Medulla oblongata (tissue), 1 donor: ENCODE results near the gene MED12L.
"Not testable (repeated sequence)": the region's sequence is repeated elsewhere in the genome, so short reads cannot be mapped to it uniquely, and the experiment has no call there.

Source experiments
- DNase-seq: peaks from one replicate; pipeline ENCODE4 v3.0.0-alpha.2; 2015; ENCODE audit errors: extremely low spot score

Gene MED12L

DNA sequence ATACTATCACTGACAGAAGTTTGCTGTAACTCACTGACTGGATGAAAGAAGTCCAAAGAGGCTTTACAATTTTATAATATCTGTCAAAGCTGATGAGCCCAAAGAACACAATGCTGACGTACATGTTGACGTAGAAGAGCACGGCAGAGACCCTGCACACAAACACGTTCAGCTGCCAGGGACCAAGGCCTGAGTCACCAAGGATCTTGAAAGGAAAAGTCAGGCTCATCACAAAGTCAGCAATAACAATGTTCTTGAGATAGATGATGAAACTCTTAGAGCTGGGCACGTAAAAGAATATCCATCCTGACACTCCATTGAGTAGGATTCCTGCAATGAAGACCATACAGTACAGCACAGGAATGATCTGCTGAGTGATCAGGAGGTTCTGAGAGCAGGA is 128.4 kb downstream of the MED12L start:
- no peak for DNase-seq

DNA sequence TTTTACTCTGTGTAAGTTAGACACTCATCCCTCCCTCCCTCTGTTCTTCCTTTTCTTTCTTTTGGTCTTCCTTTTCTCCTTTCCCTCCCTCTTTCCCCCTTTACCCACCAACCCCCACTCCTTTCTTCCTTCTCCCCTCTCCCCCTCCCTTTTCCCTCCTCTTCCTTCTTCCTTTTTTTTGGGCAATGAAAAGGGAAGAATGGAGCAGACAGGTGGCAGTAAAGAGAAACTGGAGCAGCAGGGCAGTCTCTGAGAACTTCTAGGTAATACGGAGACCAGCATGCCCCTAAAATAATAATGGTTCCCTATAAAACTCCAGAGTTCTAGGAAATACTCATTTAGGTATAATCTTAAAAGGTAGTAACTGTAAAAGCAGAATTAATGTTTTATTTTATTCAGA is 129.0 kb downstream of the MED12L start:
- no peak for DNase-seq

DNA sequence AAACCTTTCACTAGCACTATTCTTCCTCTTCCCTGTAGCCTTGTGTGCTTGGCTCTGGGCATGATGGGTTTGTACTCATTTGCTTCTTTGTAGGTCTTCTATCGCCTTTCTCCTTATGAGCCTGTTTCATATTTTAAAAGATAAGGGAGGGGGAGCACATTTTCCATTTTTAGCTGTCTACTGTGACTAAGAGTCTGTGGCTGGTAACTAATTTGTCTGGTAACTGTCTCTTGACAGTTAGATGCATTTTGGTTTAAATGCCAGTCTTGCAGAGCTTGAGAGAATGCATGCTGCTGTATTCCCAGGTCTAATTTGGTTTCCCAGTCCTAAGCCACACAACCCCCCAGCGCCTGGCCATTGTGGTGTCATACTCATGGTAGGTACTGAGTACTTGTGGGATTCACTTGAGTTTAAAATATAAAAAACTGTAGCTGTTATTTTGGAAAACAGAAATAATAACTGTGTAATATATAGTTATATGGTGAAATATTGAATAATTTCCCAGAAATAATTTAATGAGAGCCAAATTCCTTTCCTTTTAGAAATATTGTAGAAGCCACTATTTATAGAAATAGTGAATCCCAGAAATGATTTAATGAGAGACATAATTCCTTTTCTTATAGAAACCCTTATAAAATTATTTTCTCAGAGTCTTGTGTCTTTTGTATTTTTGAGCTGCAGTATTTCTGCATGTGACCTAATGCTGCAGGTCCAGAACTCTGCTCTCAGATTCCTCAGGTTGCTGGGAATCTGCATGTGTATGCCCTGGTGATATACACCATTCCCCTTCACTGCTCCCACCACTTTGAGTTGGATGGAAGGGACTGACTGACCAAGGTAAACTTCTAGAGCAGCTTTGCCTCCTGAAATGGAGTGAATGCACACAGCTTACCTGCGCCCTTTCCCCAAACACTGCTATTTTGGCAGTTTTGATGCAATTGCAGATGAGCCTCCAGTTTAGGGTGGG is 131.5 kb downstream of the MED12L start:
- no peak for DNase-seq

DNA sequence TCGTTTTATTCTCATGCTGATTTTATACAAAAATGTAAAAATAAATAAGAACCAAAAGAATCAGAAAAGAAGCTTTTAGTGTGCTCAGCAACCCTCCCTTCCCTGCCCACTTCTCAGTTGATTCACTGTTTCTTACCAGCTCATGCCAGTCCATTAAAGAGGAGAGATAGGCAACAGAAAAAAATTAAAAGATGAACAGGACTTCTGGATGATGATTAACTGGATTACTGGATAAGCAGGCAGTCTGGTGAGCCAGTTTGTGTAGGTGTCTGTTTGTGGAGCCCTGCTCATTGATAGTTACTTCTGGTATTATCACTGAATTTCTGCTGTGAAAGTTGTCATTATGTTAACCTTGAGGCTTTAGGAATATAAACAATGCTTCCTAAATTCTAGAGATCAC is 132.7 kb downstream of the MED12L start:
- DNase-seq = no peak

DNA sequence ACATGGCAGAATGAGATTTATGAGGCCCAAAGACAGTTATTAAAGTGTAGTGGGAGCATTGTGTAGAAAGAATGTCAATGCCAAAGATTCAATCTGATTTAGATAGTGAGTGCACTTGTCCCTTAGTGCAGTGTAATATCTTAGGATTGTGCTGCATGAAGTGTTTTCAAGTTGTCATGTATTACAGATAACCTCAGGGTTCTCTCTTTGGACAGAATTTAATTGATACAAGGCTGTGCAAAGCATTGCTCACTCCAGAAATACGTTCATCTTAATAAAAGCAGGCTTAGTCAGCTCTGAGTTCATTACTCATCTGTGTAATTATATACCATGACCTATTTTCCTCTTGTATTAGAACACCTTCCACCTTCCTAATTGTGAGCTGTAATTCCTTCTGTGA is 133.6 kb downstream of the MED12L start:
- no peak for DNase-seq

DNA sequence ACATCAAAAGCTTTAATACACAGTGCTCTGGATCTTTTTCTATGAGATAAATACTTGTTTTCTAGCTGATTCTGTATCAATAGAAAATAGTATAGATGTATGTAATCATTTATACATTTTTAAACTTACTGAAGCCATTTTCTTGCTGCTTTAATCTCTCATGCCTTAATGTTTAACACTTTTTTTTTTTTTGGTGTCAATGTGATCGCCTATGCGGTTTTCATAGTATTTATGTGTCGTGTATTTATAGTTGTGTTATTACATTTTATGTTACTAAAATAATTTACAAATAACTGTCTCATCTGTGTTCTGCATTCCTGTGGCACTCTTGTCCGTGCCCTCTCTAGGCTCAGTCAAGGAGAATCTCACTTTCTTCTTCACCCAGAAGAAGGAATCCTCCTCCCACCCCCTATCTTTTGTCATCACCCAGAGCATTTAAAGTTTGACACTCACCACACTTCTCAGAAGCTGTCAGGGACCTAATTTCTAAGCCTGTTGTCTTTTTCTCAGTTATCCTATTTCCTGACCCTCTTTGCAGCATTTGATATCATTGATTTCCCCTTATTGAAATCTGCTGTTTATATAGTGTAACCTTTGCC is 138.9 kb downstream of the MED12L start:
- no peak for DNase-seq

DNA sequence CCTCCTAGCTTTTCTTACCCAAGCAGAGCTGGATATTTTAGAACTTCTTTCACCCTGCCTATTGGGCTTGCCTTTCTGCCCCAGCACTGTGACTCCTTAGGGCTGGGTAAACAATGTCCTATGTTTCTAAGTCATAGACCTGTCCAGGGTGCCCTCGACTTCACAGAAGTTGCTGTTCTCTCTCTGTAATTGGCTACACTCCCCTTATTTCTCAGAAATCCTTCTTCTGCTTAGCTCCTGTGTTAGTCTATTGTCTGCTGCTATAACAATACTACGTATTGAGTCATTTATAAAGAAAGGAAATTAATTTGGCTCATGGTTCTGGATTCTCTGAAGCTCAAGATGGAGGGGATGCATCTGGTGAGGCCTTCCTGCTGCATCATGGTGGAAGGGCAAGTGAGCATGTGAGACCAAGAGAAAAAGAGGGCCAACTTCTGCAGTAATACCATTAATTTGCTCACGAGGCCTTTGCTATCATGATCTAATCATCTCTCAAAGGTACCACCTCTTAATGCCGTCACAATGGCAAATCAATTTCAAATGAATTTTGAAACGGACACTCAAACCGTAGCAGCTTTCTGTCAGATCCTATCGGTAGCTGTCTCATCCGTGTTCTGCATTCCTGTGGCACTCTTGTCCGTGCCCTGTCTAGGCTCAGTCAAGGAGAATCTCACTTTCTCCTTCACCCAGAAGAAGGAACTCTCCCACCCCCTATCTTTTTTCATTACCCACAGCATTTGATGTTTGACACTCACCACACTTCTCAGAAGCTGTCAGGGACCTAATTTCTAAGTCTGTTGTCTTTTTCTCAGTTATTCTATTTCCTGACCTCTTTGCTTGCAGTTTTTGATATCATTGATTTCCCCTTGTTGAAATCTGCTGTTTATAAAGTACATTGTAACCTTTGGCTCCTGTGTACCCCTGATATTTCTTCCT is 139.8 kb downstream of the MED12L start:
- DNase-seq = no peak

DNA sequence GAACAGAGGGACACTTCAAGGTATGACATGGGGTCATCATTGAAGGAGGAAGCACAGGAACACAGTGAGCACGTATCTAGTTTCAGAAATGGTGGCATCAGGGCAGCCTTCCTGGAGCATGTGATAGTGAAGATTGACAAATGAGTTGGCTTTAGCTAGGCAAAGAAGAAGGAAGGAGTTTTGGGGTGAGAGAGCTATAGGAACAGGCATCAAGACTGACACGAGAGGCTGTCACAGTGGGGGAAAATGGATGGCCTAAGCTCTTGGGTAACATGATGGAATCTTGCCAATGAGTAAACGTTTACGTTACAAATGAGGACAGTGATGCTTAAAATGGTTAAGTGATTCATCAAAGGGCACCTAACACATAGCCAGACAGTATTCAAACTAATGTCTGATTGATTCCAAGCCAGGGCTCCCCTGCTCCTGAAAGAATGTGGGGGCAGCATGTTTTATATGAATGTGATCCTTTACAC is 140.7 kb downstream of the MED12L start:
- no peak for DNase-seq

DNA sequence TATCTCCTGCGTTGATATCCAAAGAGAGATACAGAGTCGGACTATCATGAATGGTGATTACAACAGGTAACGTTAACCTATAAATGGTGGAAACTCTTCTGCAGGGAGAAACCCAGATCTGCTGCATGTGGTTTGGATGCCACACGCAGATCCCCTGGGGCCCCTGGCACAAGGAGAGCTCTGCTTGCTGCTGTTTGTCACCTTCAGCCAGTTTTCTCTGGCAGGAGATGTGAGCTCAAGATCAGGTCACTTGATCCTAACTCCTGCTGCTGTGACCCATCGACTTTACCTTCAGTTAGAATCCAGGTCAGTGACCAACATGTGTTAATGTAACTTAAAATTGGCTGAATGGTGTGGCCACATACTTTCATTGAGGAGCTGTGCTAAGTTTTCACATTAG is 141.4 kb downstream of the MED12L start:
- DNase-seq = no peak

DNA sequence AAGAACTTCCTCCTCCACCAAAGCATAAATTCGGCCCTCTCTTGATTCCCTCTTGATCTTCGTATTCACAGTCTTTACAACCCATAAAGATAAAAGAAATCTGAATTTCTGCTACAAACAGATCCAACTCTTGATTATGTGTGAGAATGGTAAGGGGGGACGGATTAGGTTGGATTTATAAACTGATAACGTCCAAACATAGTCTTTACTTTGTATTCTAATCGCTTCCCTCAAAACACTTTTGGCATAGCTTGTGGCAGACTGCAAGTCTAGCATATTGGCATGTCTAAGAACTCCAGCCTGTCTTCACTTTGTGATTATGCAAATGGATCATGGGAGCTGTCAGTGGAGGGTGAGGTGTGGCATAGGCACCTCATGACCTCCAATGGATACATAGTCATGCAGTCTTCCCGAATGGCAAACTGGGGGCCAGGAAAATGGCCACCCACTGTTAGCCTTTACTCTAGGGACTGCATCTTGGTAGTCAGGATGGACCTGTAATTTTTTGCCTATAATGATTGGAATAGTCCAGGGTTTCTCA is 141.9 kb downstream of the MED12L start:
- no peak for DNase-seq

DNA sequence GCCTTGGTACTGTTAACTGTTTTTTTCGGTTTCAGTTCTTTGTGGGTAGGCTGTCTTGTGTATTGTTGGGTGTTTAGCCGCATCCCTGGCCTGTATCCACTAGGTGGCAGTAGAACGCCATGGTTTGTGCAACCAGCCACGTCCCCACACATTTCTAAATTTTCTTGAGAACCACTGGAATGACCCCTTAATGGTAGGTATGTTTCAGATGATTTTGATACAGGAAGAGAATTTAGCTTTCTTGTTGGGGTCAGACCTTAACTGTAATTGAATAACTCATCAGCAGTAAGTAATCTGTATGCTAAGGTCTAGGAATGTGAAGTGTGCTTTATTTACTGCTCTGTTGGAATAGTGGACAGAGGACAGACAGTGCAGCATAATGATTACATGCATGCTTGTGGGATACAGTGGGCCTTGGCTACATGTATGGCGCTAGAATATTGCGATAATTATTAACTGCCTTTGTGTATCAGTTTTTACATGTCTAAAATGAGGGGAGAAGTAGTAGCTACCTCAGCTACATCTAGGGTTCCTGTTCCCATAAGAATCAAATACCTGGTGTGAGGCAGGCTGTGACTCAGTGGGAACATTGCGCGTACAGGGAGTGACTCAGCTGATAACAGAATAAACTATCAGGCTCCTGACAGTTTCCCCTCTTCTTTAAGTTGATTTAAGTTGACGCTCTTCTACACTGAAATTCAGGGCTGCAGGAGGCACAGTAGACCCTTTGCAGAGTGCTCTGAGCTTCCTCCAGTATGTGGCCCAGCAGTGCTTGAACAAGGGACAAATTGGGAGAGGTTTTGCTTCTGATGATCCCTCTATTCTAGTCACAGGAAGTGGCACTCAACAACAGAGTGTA is 142.6 kb downstream of the MED12L start:
- peak; percentile 95 for DNase-seq

DNA sequence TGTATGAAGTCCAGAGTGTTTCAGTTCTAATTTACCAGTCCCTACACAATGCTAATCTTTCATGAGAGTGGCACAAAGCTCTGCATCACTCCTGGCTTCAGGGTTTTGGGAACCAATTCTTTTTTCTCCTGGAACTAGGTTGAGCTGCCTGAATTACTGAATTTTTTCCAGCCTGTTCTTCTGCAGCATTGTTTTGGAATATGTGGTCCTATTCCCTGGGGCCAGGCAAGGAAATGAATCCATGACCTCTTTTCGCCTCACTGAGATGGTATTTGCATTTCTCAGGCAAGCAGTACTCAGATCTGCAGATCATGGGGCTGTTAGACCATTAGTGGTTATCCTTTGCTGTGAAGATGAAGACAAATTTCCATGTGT is 143.2 kb downstream of the MED12L start:
- peak; percentile 30 for DNase-seq

DNA sequence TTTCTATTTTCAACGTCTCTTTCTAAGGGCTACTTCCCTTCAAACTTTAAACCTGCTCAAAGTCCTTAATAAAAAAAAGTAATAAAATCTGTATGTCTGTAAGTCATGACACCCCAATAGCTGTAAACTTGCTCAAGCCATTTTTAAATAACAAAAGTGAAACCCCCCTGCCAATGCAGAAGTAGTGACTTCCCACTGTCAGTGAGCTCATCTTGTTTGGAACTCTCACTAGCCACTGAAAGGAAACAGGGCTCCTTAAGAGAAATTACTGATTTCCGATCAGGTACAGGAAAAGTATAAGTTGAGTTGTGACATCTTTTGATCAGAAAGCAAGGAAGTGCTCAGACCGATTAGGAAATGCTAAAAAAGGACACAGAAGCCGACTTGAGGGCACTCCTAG is 145.2 kb downstream of the MED12L start:
- DNase-seq = peak; percentile 55

DNA sequence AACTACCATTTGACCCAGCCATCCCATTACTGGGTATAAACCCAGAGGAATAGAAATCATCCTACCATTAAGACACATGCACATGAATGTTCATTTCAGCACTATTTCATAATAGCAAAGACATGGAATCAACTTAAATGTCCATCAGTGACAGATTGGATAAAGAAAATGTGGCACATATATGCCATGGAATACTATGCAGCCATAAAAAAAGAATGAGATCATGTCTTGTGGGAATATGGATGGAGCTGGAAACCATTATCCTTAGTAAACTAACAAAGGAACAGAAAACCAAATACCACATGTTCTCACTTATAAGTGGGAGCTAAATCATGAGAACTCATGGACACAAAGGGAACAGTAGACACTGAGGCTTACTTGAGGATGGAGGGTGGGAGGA is 146.9 kb downstream of the MED12L start:
- not testable (repeated sequence) for DNase-seq

DNA sequence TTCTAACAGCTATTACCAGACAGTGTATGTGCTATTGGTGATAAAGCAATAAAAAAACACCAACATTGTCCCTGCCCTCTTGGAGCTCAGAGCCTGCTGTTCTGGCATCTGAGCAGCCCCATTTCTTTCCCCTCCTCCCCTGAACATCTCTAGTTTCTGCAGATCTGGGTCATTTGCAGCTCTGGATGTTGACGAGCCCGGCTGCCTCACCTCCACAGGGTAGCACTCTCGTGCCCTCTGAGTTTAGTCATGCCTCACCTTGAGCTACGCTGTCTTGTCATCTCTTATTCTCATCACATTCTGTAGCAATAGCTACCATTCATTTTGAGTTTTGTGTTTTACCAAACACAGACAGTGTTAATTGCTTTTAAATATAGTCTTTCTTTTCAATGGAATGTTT is 147.5 kb downstream of the MED12L start:
- no peak for DNase-seq

DNA sequence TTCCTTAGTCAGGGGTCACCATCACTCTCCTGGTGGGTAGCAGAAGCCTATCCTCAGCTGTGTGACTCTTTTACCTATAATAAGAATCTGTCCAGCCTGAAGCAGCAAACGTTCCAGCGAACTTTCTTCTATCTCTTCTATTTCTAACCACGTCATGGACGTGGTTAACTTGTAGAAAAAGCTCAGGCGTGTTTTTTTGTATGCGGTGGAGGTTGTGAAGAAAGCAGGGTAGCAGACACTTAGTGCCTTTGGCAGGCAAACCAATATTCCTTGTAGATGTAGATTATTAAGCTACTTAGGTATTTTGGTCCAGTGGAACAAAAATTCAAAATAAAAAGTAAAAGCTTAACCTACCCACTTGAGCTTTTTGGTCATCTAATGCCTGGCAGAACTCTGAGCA is 149.4 kb downstream of the MED12L start:
- DNase-seq = no peak

DNA sequence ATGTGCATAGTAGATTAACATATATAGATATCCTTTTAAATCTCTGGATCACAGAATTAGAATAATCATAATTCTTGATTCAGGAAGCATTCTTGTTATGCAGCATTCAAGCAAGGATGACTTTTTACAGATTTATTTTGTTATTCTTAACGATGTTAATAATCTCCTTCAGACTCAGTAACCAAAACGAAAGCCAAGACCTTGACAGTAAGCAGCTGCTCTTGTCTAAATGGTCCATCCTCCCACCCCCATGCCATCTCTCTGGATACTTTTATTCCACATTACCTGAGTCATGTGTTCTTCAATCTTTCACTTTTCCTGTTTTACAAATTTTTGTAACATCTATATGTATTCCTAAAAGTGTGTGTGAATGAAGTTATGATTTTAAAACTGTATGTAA is 150.9 kb downstream of the MED12L start:
- DNase-seq = no peak

DNA sequence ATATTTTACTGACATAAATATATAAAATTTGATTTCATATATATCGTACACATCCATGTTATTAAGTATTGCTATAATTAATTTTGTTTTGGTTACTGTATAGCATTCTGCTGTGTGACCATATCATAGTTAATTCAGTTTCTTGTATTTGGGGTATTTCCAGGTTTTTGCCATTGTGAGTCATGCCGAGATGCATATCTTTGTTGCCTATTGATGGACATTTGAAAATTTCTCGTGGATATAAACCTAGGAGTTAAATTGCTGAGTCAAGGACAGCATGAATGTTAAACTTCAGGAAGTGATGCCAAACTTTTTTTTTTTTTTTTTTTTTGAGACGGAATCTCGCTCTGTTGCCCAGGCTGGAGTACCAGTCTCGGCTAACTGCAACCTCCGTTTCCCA is 151.3 kb downstream of the MED12L start:
- no peak for DNase-seq

DNA sequence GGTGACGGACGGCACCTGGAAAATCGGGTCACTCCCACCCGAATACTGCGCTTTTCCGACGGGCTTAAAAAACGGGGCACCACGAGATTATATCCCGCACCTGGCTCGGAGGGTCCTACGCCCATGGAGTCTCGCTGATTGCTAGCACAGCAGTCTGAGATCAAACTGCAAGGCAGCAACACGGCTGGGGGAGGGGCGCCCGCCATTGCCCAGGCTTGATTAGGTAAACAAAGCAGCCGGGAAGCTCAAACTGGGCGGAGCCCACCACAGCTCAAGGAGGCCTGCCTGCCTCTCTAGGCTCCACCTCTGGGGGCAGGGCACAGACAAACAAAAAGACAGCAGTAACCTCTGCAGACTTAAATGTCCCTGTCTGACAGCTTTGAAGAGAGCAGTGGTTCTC is 156.5 kb downstream of the MED12L start:
- not testable (repeated sequence) for DNase-seq

DNA sequence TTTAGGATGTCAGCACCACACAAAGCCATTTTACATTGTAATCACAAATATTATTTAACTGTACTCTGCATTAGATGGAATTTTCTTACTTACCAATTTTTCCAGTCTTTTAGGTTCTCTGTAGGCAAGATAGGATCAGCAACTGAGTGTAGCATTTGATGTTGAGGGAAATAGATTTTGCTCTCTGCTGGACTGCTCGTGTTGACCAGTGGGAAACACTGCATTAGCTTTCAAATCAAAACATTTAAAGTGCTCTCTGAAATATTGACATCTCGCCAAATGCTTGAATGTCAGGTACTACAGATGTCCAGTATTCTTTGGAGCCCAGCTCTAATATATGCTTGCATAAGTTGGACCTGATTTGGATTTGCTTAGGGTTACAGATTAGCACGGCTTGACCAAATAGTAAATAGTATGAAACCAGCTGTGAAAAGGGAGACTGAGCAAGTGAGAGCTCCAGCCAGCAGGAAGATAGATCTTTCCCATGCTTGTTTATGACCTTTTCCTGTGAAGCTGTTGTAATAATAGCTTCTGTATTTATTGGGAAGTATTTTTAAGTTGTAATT is 163.4 kb downstream of the MED12L start:
- DNase-seq = no peak

DNA sequence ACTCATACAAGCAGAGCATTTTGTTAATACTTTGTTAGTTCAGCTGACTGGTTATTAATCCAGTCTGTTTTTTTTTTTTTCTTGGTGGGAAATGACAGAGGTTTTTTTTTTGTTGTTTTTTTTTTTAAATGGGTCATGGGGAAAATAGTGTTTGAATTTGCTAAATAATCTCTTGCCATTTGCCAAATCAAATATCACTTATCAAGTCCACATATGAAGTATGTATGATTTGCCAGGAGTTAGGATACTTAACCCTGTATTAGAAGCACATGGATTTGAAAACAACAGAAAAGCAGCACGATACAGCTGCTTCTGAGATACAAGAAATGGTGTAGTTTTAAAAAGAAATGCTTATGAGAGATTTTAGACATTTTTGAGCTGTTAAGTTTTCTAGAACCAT is 171.3 kb downstream of the MED12L start:
- DNase-seq = no peak
